GM18517 (cell line): ENCODE data around the gene PTPRT.
"Not testable (repeated sequence)": the region's sequence is repeated elsewhere in the genome, so short reads cannot be mapped to it uniquely, and the experiment has no call there.

ENCODE experiments used
- ATAC-seq: cut with Tn5 transposase; IDR thresholded peaks from one replicate; pipeline ENCODE4 v1.9.1; 2021; ENCODE audit warnings: mild to moderate bottlenecking, moderate library complexity; ENCODE audit not compliant: unreplicated experiment

PTPRT gene

GRCh38 chr20:42920776-42921175, 268.9 kb downstream of the PTPRT start:
- ATAC-seq, result no peak

GRCh38 chr20:42919316-42919715, 270.4 kb downstream of the PTPRT start:
- no peak for ATAC-seq

DNA sequence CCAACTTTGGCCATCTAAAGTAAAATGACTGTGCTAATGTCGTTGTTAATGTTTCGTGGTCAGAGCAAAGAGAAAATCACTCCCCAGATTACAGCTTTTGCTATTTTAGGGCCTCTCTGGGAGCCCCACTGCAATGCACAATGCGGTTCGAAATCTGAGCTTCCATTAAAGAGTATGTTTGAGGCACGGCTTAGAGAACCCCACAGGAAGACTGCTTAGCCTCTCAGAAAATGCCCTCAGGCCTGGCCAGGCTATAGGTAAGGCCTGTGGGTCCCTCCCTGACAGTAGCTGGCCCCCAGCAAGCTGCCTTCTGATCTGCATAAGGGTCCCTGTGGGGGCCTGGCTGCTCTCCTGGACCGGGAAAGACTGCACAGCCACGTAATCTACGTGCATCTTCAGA, 274.6 kb downstream of the PTPRT start:
- ATAC-seq, result no peak

GRCh38 chr20:42914302-42914701, 275.4 kb downstream of the PTPRT start:
- no peak for ATAC-seq

- not testable (repeated sequence) for ATAC-seq
These were observed 278.9 kb downstream of the PTPRT start for GRCh38 chr20:42910808-42911207.

DNA sequence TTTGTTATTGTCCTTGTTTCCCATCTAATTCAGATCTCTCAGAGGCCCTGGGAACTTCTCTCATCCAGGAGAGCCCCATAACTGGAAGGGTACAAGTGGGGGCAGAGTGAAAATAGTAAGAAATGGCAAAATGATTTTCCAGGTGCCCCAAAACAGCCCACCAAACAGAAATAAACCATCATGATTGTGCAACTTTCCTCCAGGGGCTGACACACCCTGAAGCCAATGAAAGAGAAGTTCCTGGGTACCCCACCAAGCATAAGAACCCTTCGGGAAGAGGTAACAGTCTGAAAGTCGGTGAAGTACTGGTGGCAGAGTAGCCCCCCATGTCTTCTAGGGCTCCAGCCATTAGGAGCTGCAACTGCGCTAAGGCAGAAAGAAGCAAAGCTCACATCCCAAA, 282.0 kb downstream of the PTPRT start:
- ATAC-seq, result no peak

DNA sequence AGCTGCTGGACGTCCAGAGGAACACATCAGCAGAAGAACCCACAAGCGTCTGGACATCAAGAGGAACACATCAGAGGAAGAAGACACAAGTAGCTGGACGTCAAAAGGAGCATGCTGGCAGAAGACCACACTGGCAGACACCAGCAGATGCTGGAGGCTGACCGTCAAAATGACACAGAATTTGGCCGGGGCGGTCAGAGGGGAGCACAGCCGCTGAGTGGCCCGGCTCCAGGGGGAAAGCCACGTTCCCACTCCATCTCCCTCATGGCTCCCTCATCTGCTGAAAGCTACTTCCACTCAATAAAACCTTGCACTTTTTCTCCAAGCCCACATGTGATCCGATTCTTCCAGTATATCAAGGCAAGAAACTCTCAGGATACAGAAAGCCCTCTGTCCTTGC, 283.6 kb downstream of the PTPRT start:
- no peak for ATAC-seq

GRCh38 chr20:42902509-42902908, 287.2 kb downstream of the PTPRT start:
- no peak for ATAC-seq

- ATAC-seq, result no peak
These were observed 287.8 kb downstream of the PTPRT start for GRCh38 chr20:42901689-42902440.

- not testable (repeated sequence) for ATAC-seq
These were observed 288.9 kb downstream of the PTPRT start for GRCh38 chr20:42900764-42901163.

GRCh38 chr20:42895020-42895419, 294.7 kb downstream of the PTPRT start:
- ATAC-seq, result no peak

DNA sequence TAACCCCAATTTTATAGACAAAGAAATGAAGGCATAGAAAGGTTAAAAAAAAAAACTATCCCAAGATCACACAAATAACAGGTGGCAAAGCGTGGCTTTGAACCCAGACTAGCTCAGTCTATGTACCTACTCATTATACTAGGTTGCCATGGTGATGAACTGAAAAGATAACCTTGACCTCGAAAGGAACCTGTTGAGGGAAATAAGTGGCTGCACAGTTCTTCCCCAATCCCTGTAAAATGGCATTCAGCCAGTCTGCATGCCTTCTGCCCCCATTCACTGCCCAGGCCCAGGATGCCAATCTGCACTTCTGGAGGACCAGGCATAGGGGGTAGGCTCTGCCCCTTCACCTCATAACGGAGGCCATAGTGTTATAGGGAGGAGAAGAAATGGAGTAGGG, 295.2 kb downstream of the PTPRT start:
- ATAC-seq, result no peak

GRCh38 chr20:42889517-42889916, 300.2 kb downstream of the PTPRT start:
- no peak for ATAC-seq

DNA sequence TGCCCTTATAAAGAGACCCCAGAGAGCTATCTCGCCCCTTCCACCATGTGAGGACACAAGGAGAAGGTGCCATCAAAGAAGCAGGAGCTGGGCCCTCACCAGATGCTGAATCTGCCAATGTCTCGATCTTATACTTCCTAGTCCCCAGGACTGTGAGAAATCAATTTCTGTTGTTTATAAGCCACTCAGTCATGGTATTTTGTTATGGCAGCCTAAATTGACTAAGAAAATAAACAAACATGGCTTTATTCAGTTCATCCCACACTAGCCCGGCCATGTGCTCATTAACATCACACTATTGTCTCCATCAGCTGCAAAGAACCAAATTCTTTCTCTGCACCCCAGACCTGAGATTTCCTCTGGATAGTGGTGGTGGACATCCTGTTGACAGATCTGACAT, 302.4 kb downstream of the PTPRT start:
- ATAC-seq, result no peak

GRCh38 chr20:42886801-42887200, 302.9 kb downstream of the PTPRT start:
- ATAC-seq, result no peak

DNA sequence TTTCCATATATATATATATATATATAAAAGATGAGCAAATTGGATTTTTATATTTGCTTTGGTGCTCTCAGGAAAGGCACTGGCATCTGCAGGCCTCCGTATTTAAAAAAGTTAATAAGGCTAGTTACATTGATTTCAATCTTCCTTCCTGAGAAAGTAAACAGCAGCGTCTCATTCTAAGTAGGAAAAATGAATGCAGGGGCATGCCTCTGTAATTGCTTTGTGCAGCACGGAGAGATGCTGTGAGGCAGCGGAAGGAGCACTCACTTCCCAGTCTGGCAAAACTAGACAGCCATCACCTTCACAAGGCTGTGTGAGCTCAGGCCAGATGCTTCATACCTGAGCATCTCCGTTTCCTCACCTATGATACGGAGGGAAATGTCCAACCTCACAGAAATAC, 303.7 kb downstream of the PTPRT start:
- ATAC-seq, result no peak

GRCh38 chr20:42875581-42875980, 314.1 kb downstream of the PTPRT start:
- ATAC-seq, result no peak

- no peak for ATAC-seq
These were observed 316.4 kb downstream of the PTPRT start for GRCh38 chr20:42873259-42873658.

DNA sequence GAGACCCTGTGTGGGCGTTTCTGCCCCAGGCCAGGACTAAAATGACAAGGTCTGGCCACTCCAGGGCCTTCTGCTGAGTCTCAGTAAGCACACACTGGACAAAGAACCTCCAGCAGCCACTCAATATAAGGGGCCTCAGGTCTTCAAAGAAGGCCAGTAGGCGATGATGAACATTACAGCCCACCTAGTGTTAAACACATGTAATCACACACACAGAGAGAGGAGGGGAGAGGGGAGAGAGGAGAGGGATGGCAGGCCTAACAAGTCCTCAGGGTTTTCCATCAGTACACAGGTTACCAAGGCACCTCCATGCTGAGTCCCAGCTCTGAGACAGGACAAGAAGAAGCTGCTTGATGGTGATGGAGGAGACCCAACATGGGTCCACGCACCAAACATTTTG, 325.6 kb downstream of the PTPRT start:
- no peak for ATAC-seq

- no peak for ATAC-seq
These were observed 327.3 kb downstream of the PTPRT start for GRCh38 chr20:42862446-42862845.

- no peak for ATAC-seq
These were observed 332.3 kb downstream of the PTPRT start for GRCh38 chr20:42857446-42857845.

- ATAC-seq, result no peak
These were observed 333.8 kb downstream of the PTPRT start for GRCh38 chr20:42855896-42856295.

GRCh38 chr20:42852691-42853090, 337.0 kb downstream of the PTPRT start:
- no peak for ATAC-seq
